GM19452 (cell line): ENCODE data around the gene ACACA.

Experiments
- ATAC-seq: cut with Tn5 transposase; IDR thresholded peaks from one replicate; pipeline ENCODE4 v1.9.1; 2021; ENCODE audit not compliant: unreplicated experiment

The ACACA gene

GRCh38 chr17:37294888-37295287, 111.7 kb downstream of the ACACA start:
- no peak for ATAC-seq

- ATAC-seq = no peak
Observed at GRCh38 chr17:37293770-37294169, 112.9 kb downstream of the ACACA start.

DNA sequence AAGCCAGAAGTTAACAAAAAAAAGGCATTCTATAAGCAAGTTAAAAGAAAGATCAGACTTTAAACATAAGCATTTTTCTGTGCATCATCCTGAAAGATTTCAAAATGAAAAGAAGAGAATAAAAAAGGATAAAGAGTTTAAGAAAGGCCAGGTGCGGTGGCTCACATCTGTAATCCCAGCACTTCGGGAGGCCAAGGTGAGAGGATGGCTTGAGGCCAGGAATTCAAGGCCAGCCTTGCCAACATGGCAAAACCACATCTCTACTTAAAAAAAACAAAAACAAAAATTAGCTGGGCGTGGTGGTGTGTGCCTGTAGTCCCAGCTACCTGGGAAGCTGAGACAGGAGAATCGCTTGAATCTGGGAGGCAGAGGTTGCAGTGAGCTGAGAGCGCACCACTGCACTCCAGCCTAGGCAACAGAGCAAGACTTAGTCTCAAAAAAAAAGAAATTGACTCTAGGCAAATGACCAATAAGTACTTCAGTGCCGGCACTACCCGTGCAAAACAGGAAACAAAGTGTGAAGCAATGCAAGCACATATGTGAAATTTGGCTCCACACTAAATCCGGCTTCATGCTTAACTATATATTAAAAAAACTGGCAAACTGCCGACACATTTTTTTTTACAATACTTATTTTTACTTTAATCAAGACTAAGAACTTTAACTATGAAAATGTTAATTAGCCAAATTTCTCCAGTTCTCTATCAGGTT, 114.1 kb downstream of the ACACA start:
- ATAC-seq = no peak

DNA sequence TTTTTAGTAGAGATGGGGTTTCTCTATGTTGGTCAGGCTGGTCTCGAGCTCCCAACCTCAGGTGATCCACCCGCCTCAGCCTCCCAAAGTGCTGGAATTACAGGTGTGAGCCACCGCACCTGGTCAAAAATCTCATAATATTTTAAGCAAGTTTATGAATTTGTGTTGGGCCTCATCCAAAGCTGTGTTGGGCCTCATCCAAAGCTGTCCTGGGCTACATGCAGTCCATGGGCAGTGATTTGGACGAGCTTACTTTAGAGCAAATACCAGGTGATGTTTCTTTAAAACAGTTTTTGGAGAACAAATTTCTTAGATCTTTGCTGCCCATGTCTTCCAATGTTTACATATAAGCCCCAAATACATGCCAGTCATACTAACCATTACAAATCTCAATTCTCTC, 115.3 kb downstream of the ACACA start:
- ATAC-seq = no peak

DNA sequence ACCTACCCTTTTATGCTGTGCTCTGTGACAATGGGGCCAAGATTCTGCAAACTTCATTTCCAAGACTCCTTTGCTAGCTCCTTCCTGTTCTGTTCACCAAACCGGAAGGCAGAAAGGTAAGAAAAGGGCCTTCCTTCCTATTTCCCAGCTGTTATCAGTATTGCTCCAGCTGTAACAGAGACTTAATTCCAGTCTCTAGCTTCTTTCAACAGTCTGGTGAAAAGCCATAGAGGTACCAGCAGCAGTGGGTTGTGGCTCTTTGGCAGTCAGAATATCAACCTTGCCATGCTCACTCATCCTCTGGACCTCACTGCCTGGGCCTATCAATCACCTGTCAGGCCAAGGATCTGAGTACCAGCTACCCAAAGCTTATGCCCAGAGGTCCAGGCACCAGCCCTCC, 120.2 kb downstream of the ACACA start:
- no peak for ATAC-seq

DNA sequence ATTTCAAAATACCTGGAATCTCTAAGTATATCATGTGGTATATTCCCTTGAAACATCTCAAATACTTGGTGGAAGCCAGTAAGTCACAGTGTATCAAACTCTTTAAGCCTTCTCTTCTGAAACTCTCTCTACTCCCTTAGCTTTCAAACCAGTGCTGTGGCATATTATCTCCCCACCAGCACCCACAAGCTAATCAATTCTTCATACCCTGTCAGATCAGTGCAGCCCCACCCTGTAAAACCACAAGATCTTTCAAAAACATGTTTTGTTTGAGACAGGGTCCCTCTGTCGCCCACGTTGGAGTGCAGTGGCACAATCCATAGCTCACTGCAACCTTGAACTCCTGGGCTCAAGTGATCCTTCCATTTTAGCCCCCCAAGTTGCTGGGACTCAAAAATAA, 122.4 kb downstream of the ACACA start:
- ATAC-seq = no peak

- no peak for ATAC-seq
Observed at GRCh38 chr17:37283414-37283961, 123.1 kb downstream of the ACACA start.

DNA sequence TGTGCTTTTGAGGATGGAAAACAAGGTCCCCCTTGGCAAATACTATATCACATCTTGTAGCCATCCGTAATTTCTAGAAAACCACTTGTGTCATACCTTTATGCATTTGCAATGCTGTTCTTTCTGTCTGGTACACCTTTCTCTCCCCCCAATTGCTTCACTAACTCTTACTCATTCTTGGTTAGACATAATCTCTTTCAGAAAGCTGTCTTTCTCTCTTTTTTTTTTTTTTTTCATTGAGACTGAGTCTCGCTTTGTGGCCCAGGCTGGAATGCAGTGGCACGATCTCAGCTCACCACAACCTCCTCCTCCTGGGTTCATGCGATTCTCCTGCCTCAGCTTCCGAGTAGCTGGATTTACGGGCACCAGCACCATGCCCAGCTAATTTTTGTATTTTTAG, 125.8 kb downstream of the ACACA start:
- ATAC-seq = no peak

DNA sequence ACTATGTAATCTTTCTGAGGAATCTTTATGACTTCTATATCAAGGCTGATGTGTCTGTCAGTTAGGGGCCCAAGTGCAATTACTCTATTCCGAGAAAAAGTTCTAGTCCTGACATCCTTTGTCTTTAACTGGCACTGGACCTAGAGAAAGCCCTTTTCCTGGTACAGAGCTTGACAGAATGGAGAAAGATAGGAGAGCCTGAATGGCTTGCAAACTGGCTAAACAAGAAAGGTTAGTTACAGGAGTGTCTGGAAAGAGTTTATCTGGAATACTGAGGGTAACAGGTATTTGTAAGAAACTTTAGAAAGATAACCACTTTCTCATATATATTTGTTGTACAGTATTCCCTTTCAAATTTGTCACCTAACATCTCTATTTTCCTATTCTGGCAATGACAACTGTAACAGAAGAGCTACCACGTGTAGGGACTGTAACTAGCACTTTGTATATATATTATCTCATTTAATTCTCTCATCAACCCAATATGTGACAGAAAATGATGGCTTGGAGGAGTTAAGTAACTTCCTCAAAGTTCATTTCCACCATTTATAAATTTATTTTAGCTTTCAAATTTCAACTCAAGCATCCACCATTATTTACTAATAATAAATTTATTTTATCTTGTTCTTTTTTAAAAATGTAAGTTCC, 128.3 kb downstream of the ACACA start:
- no peak for ATAC-seq

DNA sequence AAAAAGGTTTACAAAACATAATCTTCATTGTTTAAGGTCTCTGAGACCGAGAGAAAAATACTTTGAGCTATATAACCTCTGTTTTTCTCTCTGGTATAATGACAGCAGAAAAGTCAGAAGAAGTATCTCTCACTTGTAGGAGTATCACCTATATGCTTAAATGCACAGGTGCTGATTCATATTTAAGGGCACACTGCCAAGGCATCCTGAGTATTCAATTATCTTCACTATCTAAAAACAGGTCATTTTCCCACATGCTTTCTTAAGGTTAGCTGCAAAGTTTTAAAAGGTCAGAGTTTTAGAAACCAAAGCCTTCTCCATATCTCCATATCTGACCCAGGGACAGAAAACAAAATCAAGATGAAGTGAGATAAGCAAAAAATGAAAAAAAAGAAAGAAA, 130.2 kb downstream of the ACACA start:
- ATAC-seq = no peak

DNA sequence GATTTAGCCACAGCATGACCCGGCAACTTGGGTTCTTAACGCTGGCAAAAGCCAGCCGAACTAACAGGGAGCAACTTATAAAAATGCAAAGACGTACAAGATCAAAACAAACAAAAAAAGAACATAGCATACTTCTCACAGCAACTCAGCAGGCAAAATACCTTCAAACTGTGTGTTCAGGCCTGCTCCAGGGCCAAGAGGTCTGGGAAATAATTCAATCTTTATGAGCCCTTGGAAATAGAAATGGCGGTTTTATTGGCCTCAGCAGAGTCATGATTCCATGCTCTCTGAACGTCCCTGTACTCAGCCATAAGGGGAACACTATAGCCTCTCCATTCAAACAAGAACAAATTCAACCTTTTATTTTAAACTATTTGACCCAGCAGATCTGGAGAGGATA, 132.2 kb downstream of the ACACA start:
- ATAC-seq = no peak

- no peak for ATAC-seq
Observed at GRCh38 chr17:37273409-37274051, 133.1 kb downstream of the ACACA start.

DNA sequence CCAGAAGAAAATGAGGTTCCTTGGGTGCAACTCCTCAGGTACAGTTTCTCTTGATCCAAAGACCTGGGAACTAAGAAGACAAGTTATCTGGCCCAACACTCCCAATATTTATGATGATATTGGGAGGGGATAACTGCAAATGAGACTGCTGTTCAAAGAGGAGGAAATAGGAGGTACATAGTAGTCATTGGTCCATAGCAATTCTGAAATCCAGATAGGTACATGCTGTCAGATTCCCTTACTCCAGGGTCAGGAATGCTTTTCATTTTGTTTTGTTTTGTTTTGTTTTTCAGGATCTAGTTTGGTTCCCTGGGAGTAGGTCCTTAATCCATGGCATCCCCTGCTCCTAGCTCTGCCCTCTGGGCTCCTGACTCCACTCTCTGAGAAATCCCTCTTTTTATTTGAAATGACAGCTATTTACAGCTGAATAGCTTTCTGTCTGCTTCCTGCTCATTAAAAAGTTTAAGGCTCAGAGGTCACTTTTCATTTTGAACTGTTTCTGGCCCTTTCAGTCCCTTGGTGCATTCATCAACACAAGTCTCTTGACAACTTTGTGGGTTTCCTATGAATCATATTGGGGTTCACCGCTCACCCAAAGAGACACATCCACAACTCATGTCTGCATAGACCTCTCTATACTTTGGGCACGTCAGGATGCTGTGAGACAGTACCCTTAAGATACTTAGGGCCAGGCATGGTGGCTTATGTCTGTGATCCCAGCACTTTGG, 141.0 kb downstream of the ACACA start:
- no peak for ATAC-seq

DNA sequence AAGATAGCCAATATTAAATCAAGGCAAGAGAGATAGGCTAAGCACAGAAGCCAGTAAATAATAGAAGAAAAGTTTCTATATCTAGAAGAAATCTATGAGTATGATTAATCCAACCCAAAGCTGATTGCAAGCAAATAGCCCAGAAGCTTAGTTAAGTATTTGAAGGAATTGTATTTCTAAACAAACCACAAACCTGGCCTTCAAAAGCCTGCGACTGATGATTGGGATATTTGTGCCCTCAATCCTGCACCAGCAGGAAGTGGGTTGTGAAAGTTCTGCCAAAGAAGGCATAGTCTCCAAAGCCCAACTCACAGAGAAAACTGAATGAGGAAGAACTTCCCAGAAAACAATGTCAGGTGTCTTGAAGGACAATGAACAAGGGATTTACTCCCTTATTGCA, 145.3 kb downstream of the ACACA start:
- no peak for ATAC-seq

DNA sequence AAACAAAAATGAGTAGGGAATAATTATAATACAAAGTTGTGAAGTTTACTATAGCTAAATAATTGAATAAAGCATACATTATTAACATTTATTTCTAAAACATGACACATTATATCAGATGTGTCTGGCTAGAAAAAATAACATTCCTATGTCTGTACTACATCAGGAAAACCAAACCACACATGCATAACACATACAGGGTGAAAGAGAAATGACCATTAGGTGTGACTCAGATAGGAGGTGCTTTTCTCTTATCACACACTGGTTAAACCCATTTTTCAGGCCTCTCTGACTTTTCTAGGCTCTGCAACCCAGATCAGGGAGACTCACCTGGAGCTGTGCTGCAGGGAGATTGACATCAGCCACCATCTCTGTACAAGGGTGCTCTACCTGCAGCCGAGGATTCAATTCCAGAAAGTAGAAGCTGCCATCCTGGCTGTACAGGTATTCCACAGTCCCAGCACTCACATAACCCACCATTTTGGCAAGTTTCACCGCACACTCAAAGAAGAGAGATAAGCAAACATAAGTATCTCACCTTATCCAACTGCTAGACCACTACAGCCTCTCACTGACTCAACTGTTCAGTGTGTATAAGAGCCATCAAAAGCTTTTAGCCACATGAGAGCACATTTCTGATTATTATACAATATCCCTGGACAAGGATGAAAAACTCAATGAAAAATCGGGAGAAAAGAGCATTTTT, 147.5 kb downstream of the ACACA start:
- ATAC-seq = no peak

DNA sequence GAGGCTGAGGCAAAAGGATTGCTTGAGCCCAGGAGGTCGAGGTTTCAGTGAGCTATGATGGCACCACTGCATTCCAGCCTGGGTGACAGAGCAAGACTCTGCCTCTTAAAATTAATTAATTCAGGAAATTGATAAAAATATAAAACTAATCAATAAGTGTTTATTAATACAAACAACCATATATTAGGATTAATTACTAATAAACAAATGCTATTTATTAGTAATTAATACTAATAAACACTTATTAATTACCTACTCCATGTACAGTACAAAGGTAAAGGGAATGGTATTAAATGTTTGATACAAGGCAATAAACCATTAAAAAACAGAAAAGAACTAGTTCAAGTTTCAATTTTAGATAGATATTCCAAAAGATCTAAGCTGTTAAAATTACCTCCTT, 150.0 kb downstream of the ACACA start:
- no peak for ATAC-seq

- ATAC-seq = no peak
Observed at GRCh38 chr17:37255432-37255831, 151.2 kb downstream of the ACACA start.

- ATAC-seq = no peak
Observed at GRCh38 chr17:37247825-37248224, 158.8 kb downstream of the ACACA start.

DNA sequence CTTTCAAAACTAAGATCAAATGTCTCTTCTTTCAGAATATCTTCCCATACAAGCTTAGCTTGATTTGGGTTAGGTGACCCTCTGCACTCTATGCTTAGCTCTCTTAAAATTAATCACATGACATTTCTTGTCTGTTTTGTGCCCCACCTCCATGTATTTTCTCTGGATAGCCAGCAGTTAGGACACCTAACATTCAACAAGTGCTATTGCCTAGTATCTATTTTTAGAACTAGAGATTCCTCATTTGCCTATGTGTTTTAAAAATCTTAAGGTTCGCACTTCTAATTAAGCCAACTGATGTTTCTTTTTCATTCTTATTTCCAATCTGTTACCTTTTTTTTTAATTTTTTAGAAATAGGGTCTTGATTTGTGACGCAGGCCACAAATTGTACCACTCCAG, 160.6 kb downstream of the ACACA start:
- ATAC-seq = no peak

DNA sequence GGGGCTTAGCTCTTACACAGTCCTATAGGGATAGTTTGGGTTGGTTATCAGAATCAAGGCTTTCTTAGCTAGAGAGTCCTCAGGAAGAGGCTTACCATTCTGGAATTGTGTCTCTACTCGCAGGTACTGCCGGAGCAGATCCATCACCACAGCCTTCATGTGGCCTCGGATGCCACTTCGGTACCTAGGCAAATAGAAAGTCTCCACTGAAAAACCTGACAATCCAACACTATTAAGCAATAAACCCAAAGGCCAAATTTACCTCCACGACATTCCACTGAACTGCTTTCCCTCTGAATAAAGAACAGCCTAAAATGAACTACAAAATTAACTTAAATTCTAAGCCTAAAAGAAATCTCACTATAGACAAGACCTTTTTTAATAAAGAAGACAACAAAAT, 166.3 kb downstream of the ACACA start:
- no peak for ATAC-seq
